Umbilical cord (tissue), 2 donors: Measurements from ENCODE around the gene ISG20L2. TPM values are rescaled to one million over a fixed set of nuclear protein-coding genes. Genes with fewer than 3 reads are reported as not detected.
A peak's percentile ranks its signal among the peaks of the same experiment; 100 is the strongest.

ENCODE experiments used
- DNase-seq: peaks from one replicate; pipeline ENCODE4 v3.0.0-alpha.2; 2015; ENCODE audit warnings: low spot score
- total RNA-seq: library from RNA; depleted of rRNA; stranded (reverse); fragments of >200 nt; gene quantifications from one replicate; pipeline ENCODE4 v1.2.3, GENCODE V29; 2014; ENCODE audit warnings: low replicate concordance; ENCODE audit not compliant: insufficient read depth

The ISG20L2 gene
- total RNA-seq, 1 donor from 2014 or later = 3.9 TPM

DNA sequence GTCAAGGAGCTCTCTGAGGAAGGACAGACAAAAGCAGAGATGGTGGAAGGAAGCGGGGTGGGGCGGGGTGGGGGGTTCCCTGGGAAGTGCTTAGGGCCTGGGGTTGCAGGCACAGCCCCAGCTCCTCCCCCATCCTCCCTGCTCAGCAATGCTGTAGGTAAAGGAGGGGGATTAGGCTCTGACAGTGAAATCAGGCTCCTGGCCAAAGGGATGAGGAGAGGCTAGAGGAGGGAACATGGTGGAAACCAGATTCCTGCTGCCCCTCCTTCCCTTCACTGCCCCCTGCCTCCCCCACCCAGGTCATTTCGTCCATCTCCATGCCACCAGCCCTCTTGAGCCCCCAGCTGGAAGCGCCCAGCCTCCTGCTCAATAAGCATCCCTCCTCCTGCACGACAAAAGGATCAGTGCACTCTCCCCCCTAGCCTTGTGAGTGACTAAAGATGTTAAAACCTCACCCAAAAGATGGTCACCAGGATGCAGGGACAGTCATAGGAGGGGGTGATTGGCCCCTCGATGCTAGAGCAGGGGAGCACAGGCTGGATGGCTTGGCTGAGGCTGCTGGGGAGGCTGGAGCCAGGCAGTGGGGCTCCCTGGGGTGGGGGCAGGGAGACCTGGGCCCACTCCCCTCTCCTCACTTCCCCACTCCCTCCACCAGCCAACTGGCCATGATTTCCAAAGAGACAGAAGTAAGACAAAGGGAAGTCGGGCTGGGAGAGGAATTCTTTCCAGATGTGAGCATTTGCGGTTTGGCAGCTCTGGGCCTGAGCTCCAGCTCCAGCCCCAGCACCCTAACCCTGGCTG, 20.9 kb downstream of the ISG20L2 start:
- DNase-seq = peak; percentile 82

- DNase-seq = peak; percentile 95
Measured at GRCh38 chr1:156706657-156707416, 21.7 kb downstream of the ISG20L2 start.

- DNase-seq = peak; percentile 84
Measured at GRCh38 chr1:156705918-156706656, 22.5 kb downstream of the ISG20L2 start.

GRCh38 chr1:156705321-156705917, 23.1 kb downstream of the ISG20L2 start, which contains the start of gene CRABP2:
CRABP2 (minus strand) TSS chr1:156705583; CDS start chr1:156705446, 137 bp downstream.
- peak; percentile 82 for DNase-seq

GRCh38 chr1:156704930-156705320, 23.6 kb downstream of the ISG20L2 start:
- DNase-seq = no peak

- no peak for DNase-seq
Measured at GRCh38 chr1:156704166-156704711, 24.3 kb downstream of the ISG20L2 start.

DNA sequence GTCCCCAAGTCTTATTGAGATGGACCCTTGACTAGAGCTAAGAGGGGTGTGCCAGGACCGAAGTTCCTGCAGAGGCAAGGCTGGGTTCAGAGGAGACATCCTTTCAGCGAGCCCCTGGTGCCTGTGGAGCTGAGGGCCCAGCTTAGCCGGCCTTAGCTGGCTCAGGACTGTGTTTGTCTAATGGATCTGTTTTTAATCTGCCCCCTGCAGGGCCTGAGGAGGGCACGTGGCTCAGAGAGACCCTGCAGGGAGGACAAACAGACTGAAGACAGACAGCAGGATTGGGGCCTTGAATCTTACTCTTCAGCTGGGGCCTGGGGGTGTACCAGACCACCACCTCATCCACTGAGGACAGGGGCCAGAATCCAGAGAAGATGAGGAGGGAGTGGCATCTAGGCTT, 24.8 kb downstream of the ISG20L2 start:
- no peak for DNase-seq

DNA sequence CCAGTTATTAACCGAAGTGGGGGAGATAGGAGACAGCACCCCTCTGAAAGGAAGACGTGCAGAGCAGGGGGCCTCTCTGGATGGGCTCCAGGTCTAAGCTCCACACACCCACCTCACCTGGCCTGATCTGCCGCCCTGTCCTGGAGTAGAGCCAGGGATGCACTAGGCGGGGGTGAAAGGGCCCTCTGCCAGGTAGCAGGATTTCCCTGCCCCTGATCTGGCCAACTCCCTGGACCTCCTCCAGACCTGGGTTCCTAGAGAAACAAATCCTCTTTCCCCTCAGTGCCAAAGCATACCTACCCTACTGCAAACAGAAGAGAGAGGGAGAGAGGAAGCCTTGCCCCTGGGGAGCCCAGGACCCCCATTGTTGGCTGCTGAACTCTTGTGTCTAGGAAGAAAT, 25.2 kb downstream of the ISG20L2 start:
- no peak for DNase-seq

- no peak for DNase-seq
Measured at GRCh38 chr1:156700736-156701531, 27.6 kb downstream of the ISG20L2 start.

GRCh38 chr1:156698995-156699394, 29.6 kb downstream of the ISG20L2 start:
- DNase-seq = no peak

- no peak for DNase-seq
Measured at GRCh38 chr1:156697481-156697880, 31.1 kb downstream of the ISG20L2 start.

GRCh38 chr1:156696755-156697154, 31.8 kb downstream of the ISG20L2 start:
- no peak for DNase-seq

DNA sequence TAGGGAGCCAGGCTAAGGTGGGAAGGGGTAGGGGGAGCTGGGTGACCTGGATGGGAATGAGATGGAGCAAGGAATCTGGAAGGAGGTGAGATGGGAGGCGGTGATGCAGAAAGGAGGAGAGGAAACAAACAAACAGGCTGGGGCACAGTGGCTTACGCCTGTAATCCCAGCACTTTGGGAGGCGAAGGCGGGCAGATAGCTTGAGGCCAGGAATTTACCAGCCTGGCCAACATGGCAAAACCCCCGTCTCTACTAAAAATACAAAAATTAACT, 33.9 kb downstream of the ISG20L2 start:
- DNase-seq = no peak

DNA sequence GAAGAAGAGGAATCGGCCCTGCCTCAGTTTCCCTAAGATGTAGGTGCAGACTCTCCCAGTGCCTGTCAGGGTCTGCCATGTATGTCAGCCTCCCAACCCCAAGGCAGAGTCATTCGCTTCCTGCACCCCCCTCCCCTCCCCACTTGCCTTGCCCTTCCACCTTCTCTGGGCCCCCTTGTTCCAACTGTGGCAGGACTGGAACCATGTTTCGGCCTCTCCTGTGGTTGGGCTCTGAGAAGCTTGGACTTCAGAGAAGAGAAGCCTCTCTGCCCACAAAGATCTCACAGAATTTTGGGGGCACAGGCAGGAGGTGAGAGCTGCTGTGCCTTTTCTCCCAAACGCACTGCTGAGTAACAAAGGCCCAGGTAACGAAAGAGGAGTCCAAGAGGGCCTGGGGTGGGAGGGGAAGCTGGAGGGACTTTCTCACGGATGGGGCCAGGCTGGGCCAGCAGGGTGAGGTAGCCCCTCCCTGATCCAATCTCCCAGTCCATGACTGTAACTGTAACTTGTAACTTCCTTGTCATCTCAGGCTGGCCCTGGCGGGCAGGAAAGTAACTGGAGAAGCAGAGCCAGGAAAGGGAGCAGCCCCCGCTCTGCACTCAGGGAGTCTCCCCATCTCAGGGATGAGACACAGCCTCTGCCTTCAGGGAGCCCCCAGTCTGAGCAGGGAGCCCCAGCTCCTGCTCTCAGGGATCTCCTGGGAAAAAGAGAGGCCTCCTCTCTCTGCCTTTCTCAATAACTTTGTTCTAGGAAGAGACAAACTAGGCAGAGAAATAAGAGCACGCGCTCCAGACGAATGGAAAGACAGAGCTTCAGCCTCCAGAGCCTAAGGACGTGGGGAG, 34.5 kb downstream of the ISG20L2 start:
- no peak for DNase-seq

- peak; percentile 81 for DNase-seq
Measured at GRCh38 chr1:156692925-156693847, 35.4 kb downstream of the ISG20L2 start.

- no peak for DNase-seq
Measured at GRCh38 chr1:156692441-156692924, 36.1 kb downstream of the ISG20L2 start.

GRCh38 chr1:156691665-156692440, 36.7 kb downstream of the ISG20L2 start:
- DNase-seq = peak; percentile 76

DNA sequence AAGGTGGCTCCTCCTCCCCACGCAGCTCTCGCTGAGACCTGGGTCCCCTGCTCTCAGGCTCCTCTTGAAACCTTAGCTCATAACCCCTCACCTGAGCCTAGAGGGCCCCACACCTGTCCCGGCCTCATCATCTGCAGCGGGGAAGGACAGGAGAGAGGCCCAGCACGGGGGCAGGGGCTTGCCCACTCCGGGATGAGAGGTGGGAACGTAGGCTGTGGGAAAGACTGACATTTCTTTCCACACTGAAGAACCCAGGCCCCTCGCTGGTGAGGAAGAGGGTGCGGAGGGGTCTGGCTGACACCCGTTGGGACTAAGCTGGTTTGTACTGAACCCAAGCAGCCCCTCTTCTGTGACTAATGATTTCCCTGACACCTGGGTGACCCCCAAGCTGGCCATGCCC, 37.4 kb downstream of the ISG20L2 start:
- DNase-seq = no peak
